Panc1 (cell line): ENCODE data around the gene DAD1. TPM values are rescaled to one million over a fixed set of nuclear protein-coding genes. Genes with fewer than 3 reads are reported as not detected.

Source experiments
- ATAC-seq: fragments of 200-7000 bp; cut with Tn5 transposase; 2 replicates; pipeline ENCODE4 v1.9.1; 2020; ENCODE audit warnings: mild to moderate bottlenecking, moderate library complexity
- BruUV-seq: library from RNA; stranded (reverse); fragments of 400-500 nt; replicated peaks from 2 replicates; lab custom pipeline; 2021; lab: Mats Ljungman, UMichigan
- CTCF ChIA-PET: fragments of 300-600 bp; sonication (Branson Sonifier 250); formaldehyde crosslinking; loops from one replicate; lab custom pipeline; 2022; ENCODE audit warnings: antibody characterized with exemption; lab: Charles Lee
- POLR2A ChIA-PET: fragments of 300-600 bp; sonication (Branson Sonifier 250); formaldehyde crosslinking; loops from one replicate; lab custom pipeline; 2022; ENCODE audit warnings: antibody characterized with exemption; lab: Charles Lee
- DNase-seq: peaks from one replicate; pipeline ENCODE4 v3.0.0-alpha.2; 2010; ENCODE audit warnings: low read depth, low spot score
- H3K27ac ChIP-seq: 2 replicates; pipeline ENCODE4 v1.5.1; 2011; ENCODE audit warnings: mild to moderate bottlenecking, low read length, inconsistent platforms
- H3K27me3 ChIP-seq: fragments of 200-500 bp; sonication (Bioruptor generic); 2 replicates; pipeline ENCODE4 v1.6.0; 2014; ENCODE audit warnings: low read length, inconsistent platforms; ENCODE audit not compliant: control insufficient read depth, insufficient read depth
- H3K36me3 ChIP-seq: fragments of 200-500 bp; sonication (Bioruptor generic); 2 replicates; pipeline ENCODE4 v1.5.1; 2014; ENCODE audit warnings: inconsistent platforms, mild to moderate bottlenecking, low read length, moderate library complexity; ENCODE audit not compliant: control insufficient read depth, insufficient read depth
- H3K4me1 ChIP-seq: 2 replicates; pipeline ENCODE4 v1.5.1; 2011; ENCODE audit warnings: inconsistent platforms, mild to moderate bottlenecking, low read length, moderate library complexity; ENCODE audit not compliant: control insufficient read depth, insufficient read depth
- H3K4me3 ChIP-seq, 2 experiments: 2 replicates each; pipeline ENCODE4 v1.5.1; 2011 to 2012; ENCODE audit warnings: low read depth in 2 of 2, low read length in 2 of 2, mild to moderate bottlenecking in 2 of 2, inconsistent platforms in 1 of 2, moderate library complexity in 1 of 2
- H3K9me3 ChIP-seq: fragments of 200-500 bp; sonication (Bioruptor generic); 2 replicates; pipeline ENCODE4 v1.5.1; 2014; ENCODE audit warnings: low read depth, mild to moderate bottlenecking, inconsistent platforms, low read length, moderate library complexity; ENCODE audit not compliant: control insufficient read depth, insufficient read depth
- CTCF ChIP-seq: fragments of 450-650 bp; IDR thresholded peaks from 2 replicates; pipeline ENCODE4 v1.5.1; 2017; ENCODE audit warnings: mild to moderate bottlenecking
- POLR2AphosphoS5 ChIP-seq: IDR thresholded peaks from 2 replicates; pipeline ENCODE4 v1.6.1; 2012; ENCODE audit warnings: mild to moderate bottlenecking, low read depth, low read length, moderate library complexity
- REST ChIP-seq, 2 experiments: IDR thresholded peaks; 2 replicates each; pipeline ENCODE4 v1.6.1; 2011 to 2012; ENCODE audit warnings: low read depth in 2 of 2, control low read depth in 1 of 2, low read length in 1 of 2, mild to moderate bottlenecking in 1 of 2, moderate library complexity in 1 of 2; ENCODE audit not compliant: insufficient read depth in 1 of 2
- SIN3A ChIP-seq: IDR thresholded peaks from 2 replicates; pipeline ENCODE4 v1.6.1; 2012; ENCODE audit warnings: low read depth, mild to moderate bottlenecking, low read length, moderate library complexity, borderline replicate concordance; ENCODE audit not compliant: insufficient read depth
- TCF7L2 ChIP-seq: IDR thresholded peaks from 2 replicates; pipeline ENCODE4 v1.6.1; 2011; ENCODE audit warnings: mild to moderate bottlenecking, low read depth, low read length, inconsistent platforms
- in situ Hi-C: cut with HindIII; loops from 2 replicates; pipeline ENCODE4 v1.10.0; 2016; ENCODE audit warnings: low sequenced_read_pairs, low pct_unique_long_range_greater_than_20kb
- intact Hi-C: fragments of 100-400 bp; cut with micrococcal nuclease; formaldehyde crosslinking; loops from one replicate; pipeline ENCODE4 v1.10.0; 2022; ENCODE audit not compliant: unreplicated experiment
- total RNA-seq: library from RNA; stranded (reverse); gene quantifications from one replicate; pipeline ENCODE4 v1.2.1, GENCODE V29; 2021; ENCODE audit not compliant: unreplicated experiment

DAD1 gene
- total RNA-seq, 1 experiment from 2014 or later, result 163 TPM

GRCh38 chr14:22560662-22561365, 28.2 kb downstream of the DAD1 start:
- H3K27me3 ChIP-seq, result no peaks in the 10 kb centered on the region
- no peaks in the 10 kb centered on the region for H3K9me3 ChIP-seq
- BruUV-seq, result no TSS peak
- no peak overlapping the region for H3K4me3 ChIP-seq
- 0 out of 2 replicates have a peak, but pooled peaks cover 2% of the 10 kb centered on the region for H3K4me1 ChIP-seq
- POLR2A ChIA-PET, result interaction anchor here (0.6 kb wide), 1 partner anchor 279 kb away, joined by 3 read pairs; no protein-coding TSS in a partner anchor
- DNase-seq (no peak), ATAC-seq (no peak)
- H3K36me3 ChIP-seq, result peaks cover 3% of the 10 kb centered on the region
- in situ Hi-C loops, result no loop called here
- H3K27ac ChIP-seq, result no peak overlapping the region
- TF ChIP-seq TCF7L2 (no peak), POLR2AphosphoS5 (no peak), SIN3A (no peak), CTCF (no peak), REST (IDR thresholded peaks at IDR 0.05; ENCODE audit: insufficient read depth in 1 of 2, low read depth in 2 of 2, low read length in 1 of 2) (no peak)
- CTCF ChIA-PET, result no interaction called here
- intact Hi-C loops, result no loop called here

GRCh38 chr14:22559041-22559440, 30.0 kb downstream of the DAD1 start:
- POLR2A ChIA-PET, result no interaction called here
- H3K27me3 ChIP-seq, result no peaks in the 10 kb centered on the region
- H3K36me3 ChIP-seq, result peaks cover under 1% of the 10 kb centered on the region
- CTCF ChIA-PET, result no interaction called here
- ATAC-seq (no peak), DNase-seq (no peak)
- H3K4me1 ChIP-seq, result 0 out of 2 replicates have a peak, but pooled peaks cover 2% of the 10 kb centered on the region
- intact Hi-C loops (loop anchor here (5.0 kb wide), 1 partner anchor 93 kb away; no protein-coding TSS in a partner anchor), in situ Hi-C loops (no loop called here)
- no peaks in the 10 kb centered on the region for H3K9me3 ChIP-seq
- no peak overlapping the region for H3K27ac ChIP-seq
- no TSS peak for BruUV-seq
- TF ChIP-seq TCF7L2 (no peak), CTCF (no peak), SIN3A (no peak), POLR2AphosphoS5 (no peak), REST (IDR thresholded peaks at IDR 0.05; ENCODE audit: insufficient read depth in 1 of 2, low read depth in 2 of 2, low read length in 1 of 2) (no peak)
- H3K4me3 ChIP-seq, result no peak overlapping the region
